A673 (cell line): ENCODE data around the gene RPAP3.

Experiments used
- CTCF ChIP-seq: fragments of 300-800, 200-600 bp; sonication (generic); conservative IDR thresholded peaks from 2 replicates; pipeline ENCODE4 v1.5.1; 2017; ENCODE audit warnings: low read depth, mild to moderate bottlenecking, antibody characterized with exemption, low read length, moderate library complexity, mixed read lengths
- EZH2 ChIP-seq: fragments of 200-600 bp; sonication (generic); IDR thresholded peaks from 2 replicates; pipeline ENCODE4 v1.6.1; 2017; ENCODE audit warnings: borderline replicate concordance, low read depth, mild to moderate bottlenecking, mixed read lengths, antibody characterized with exemption, low read length; ENCODE audit not compliant: poor library complexity, severe bottlenecking

DNA sequence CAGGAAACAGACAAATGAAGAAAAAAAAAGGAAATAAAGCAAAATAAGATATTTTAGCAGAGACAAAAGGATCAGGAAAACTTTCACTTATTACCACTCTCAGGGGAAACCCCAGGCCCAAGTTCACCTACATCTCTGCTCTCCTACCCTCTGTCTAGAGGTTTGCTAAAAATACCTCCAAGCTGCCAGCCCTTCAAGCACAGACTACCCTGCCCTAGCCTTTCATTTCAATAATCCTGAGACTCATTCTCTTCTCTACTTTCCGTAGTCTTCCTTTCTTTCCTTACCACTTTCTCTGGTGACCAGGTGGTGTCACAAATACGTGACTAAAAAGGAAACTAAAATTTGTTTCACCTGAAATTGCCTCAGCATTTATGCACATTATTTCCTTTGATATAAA, 33.8 kb downstream of the RPAP3 start:
- TF ChIP-seq CTCF, result no peak
- no peak for TF ChIP-seq EZH2
